Parathyroid adenoma (tissue), 2 donors: ENCODE measurements around the gene PI16.

Experiments
- H2AFZ ChIP-seq: fragments of 300-600 bp; sonication (generic); one replicate; pipeline ENCODE4 v1.7.0; 2017; ENCODE audit warnings: antibody characterized with exemption, mild to moderate bottlenecking
- H3K27ac ChIP-seq: fragments of 300-600 bp; sonication (generic); one replicate; pipeline ENCODE4 v1.7.0; 2017
- H3K27me3 ChIP-seq: fragments of 300-600 bp; sonication (generic); one replicate; pipeline ENCODE4 v1.7.0; 2017; ENCODE audit warnings: low read length; ENCODE audit not compliant: control insufficient read depth, insufficient read depth
- H3K36me3 ChIP-seq: fragments of 300-600 bp; sonication (generic); one replicate; pipeline ENCODE4 v1.7.0; 2017; ENCODE audit warnings: low read length; ENCODE audit not compliant: control insufficient read depth, insufficient read depth
- H3K4me1 ChIP-seq: fragments of 300-600 bp; sonication (generic); one replicate; pipeline ENCODE4 v1.7.0; 2017; ENCODE audit warnings: control low read depth
- H3K4me2 ChIP-seq: fragments of 300-600 bp; sonication (generic); one replicate; pipeline ENCODE4 v1.7.0; 2017; ENCODE audit warnings: low read length
- H3K4me3 ChIP-seq: fragments of 300-600 bp; sonication (generic); one replicate; pipeline ENCODE4 v1.7.0; 2017; ENCODE audit warnings: low read depth, low read length
- H3K79me2 ChIP-seq: fragments of 300-600 bp; sonication (generic); one replicate; pipeline ENCODE4 v1.7.0; 2017; ENCODE audit warnings: control low read depth
- H3K9ac ChIP-seq: fragments of 300-600 bp; sonication (generic); one replicate; pipeline ENCODE4 v1.7.0; 2017; ENCODE audit warnings: mild to moderate bottlenecking
- H3K9me3 ChIP-seq: fragments of 300-600 bp; sonication (generic); one replicate; pipeline ENCODE4 v1.7.0; 2017; ENCODE audit warnings: low read length; ENCODE audit not compliant: control insufficient read depth
- CTCF ChIP-seq: fragments of 300-600 bp; sonication (generic); IDR thresholded peaks from one replicate; pipeline ENCODE4 v1.7.0; 2017; ENCODE audit warnings: antibody characterized with exemption, mild to moderate bottlenecking
- donor health status: primary hyperparathyroidism.

The PI16 gene

GRCh38 chr6:36979347-36979742 lies 24.8 kb downstream of the PI16 start:
- TF ChIP-seq CTCF: peak; percentile 55
- no peaks in the 10 kb centered on the region for H3K9me3 ChIP-seq
- no peak overlapping the region for H3K4me2 ChIP-seq
- no peak overlapping the region for H3K27ac ChIP-seq
- peaks cover 35% of the 10 kb centered on the region for H3K4me1 ChIP-seq
- no peak overlapping the region for H3K4me3 ChIP-seq
- H3K27me3 ChIP-seq: no peaks in the 10 kb centered on the region
- H3K9ac ChIP-seq: no peak overlapping the region
- peaks cover 51% of the 10 kb centered on the region for H3K79me2 ChIP-seq
- no peaks in the 10 kb centered on the region for H3K36me3 ChIP-seq
- H2AFZ ChIP-seq: no peak overlapping the region

- H3K27ac ChIP-seq: peak overlapping the region; percentile 43
- H3K4me2 ChIP-seq: peak overlapping the region; percentile 50
- H3K36me3 ChIP-seq: no peaks in the 10 kb centered on the region
Measured at GRCh38 chr6:36980129-36980528, 25.6 kb downstream of the PI16 start.

GRCh38 chr6:36980876-36981619 lies 26.5 kb downstream of the PI16 start:
- Histone ChIP-seq H2AFZ (no peak overlapping the region), H3K27me3 (no peaks in the 10 kb centered on the region), H3K27ac (peak overlapping the region; percentile 43), H3K4me2 (peak overlapping the region; percentile 50), H3K9ac (no peak overlapping the region), H3K4me3 (no peak overlapping the region), H3K4me1 (peaks cover 36% of the 10 kb centered on the region), H3K9me3 (no peaks in the 10 kb centered on the region), H3K79me2 (peaks cover 63% of the 10 kb centered on the region), H3K36me3 (no peaks in the 10 kb centered on the region)
- TF ChIP-seq CTCF: no peak

More at GRCh38 chr6:36980129-36980528, 25.6 kb downstream of the PI16 start:
- Histone ChIP-seq H3K4me3 (no peak overlapping the region), H3K9ac (no peak overlapping the region), H3K9me3 (no peaks in the 10 kb centered on the region), H3K79me2 (peaks cover 59% of the 10 kb centered on the region), H3K27me3 (no peaks in the 10 kb centered on the region), H2AFZ (no peak overlapping the region), H3K4me1 (peaks cover 36% of the 10 kb centered on the region)
- TF ChIP-seq CTCF: no peak

- Histone ChIP-seq H3K4me3 (no peak overlapping the region), H3K4me1 (peaks cover 41% of the 10 kb centered on the region), H3K27ac (peak overlapping the region; percentile 89), H2AFZ (no peak overlapping the region), H3K9me3 (no peaks in the 10 kb centered on the region), H3K9ac (no peak overlapping the region), H3K79me2 (peaks cover 52% of the 10 kb centered on the region), H3K27me3 (no peaks in the 10 kb centered on the region), H3K36me3 (no peaks in the 10 kb centered on the region), H3K4me2 (no peak overlapping the region)
- no peak for TF ChIP-seq CTCF
Measured at GRCh38 chr6:36983538-36983937, 29.0 kb downstream of the PI16 start.
